KOPT-K1 (cell line): Measurements from ENCODE around the gene HLCS.

ENCODE experiments used
- H3K27ac ChIP-seq: fragments of 200-600 bp; sonication (generic); 2 replicates; pipeline ENCODE4 v1.5.1; 2016; ENCODE audit warnings: antibody characterized with exemption, mild to moderate bottlenecking, low read depth, low read length; ENCODE audit not compliant: poor library complexity, severe bottlenecking
- H3K36me3 ChIP-seq: fragments of 200-600 bp; sonication (generic); 2 replicates; pipeline ENCODE4 v1.5.1; 2017; ENCODE audit warnings: antibody characterized with exemption, mild to moderate bottlenecking, low read length, moderate library complexity; ENCODE audit not compliant: insufficient read depth
- H3K9me3 ChIP-seq: fragments of 200-600 bp; sonication (generic); 2 replicates; pipeline ENCODE4 v1.5.1; 2017; ENCODE audit warnings: antibody characterized with exemption, low read length, mild to moderate bottlenecking; ENCODE audit not compliant: insufficient read depth, poor library complexity, severe bottlenecking

HLCS gene

GRCh38 chr21:36901575-36901974, 64.9 kb downstream of the HLCS start:
- Histone ChIP-seq H3K36me3 (peaks cover 4% of the 10 kb centered on the region; the same call in 1 of the 2 replicates), H3K9me3 (no peaks in the 10 kb centered on the region), H3K27ac (no peak overlapping the region)

GRCh38 chr21:36893581-36893980, 72.9 kb downstream of the HLCS start:
- peaks cover 13% of the 10 kb centered on the region; the same call in 1 of the 2 replicates for H3K36me3 ChIP-seq
- H3K27ac ChIP-seq = no peak overlapping the region
- H3K9me3 ChIP-seq = no peaks in the 10 kb centered on the region

- no peak overlapping the region for H3K27ac ChIP-seq
- no peaks in the 10 kb centered on the region for H3K9me3 ChIP-seq
- peaks cover 13% of the 10 kb centered on the region; the same call in 1 of the 2 replicates for H3K36me3 ChIP-seq
These were observed 74.3 kb downstream of the HLCS start for GRCh38 chr21:36892201-36892600.

- Histone ChIP-seq H3K27ac (no peak overlapping the region), H3K9me3 (no peaks in the 10 kb centered on the region), H3K36me3 (peaks cover 10% of the 10 kb centered on the region; the same call in 1 of the 2 replicates)
These were observed 74.8 kb downstream of the HLCS start for GRCh38 chr21:36891692-36892091.

GRCh38 chr21:36891121-36891520, 75.3 kb downstream of the HLCS start:
- no peak overlapping the region for H3K27ac ChIP-seq
- H3K9me3 ChIP-seq = no peaks in the 10 kb centered on the region
- H3K36me3 ChIP-seq = peaks cover 5% of the 10 kb centered on the region; the same call in 1 of the 2 replicates

GRCh38 chr21:36890086-36890485, 76.4 kb downstream of the HLCS start:
- H3K36me3 ChIP-seq = peaks cover 3% of the 10 kb centered on the region; the same call in 1 of the 2 replicates
- H3K27ac ChIP-seq = no peak overlapping the region
- peaks cover 6% of the 10 kb centered on the region for H3K9me3 ChIP-seq

- Histone ChIP-seq H3K27ac (no peak overlapping the region), H3K36me3 (no peaks in the 10 kb centered on the region), H3K9me3 (peaks cover 12% of the 10 kb centered on the region)
These were observed 77.1 kb downstream of the HLCS start for GRCh38 chr21:36889401-36889800.

GRCh38 chr21:36888466-36888865, 78.0 kb downstream of the HLCS start:
- no peaks in the 10 kb centered on the region for H3K36me3 ChIP-seq
- H3K27ac ChIP-seq = no peak overlapping the region
- H3K9me3 ChIP-seq = peaks cover 22% of the 10 kb centered on the region

GRCh38 chr21:36887963-36888362, 78.5 kb downstream of the HLCS start:
- H3K9me3 ChIP-seq = peaks cover 27% of the 10 kb centered on the region
- no peak overlapping the region for H3K27ac ChIP-seq
- H3K36me3 ChIP-seq = no peaks in the 10 kb centered on the region

- Histone ChIP-seq H3K9me3 (peaks cover 31% of the 10 kb centered on the region), H3K27ac (no peak overlapping the region), H3K36me3 (no peaks in the 10 kb centered on the region)
These were observed 82.7 kb downstream of the HLCS start for GRCh38 chr21:36883532-36884486.

GRCh38 chr21:36882776-36883175, 83.7 kb downstream of the HLCS start:
- Histone ChIP-seq H3K36me3 (no peaks in the 10 kb centered on the region), H3K27ac (no peak overlapping the region), H3K9me3 (peaks cover 33% of the 10 kb centered on the region)

- Histone ChIP-seq H3K36me3 (no peaks in the 10 kb centered on the region), H3K27ac (no peak overlapping the region), H3K9me3 (peaks cover 34% of the 10 kb centered on the region)
These were observed 85.2 kb downstream of the HLCS start for GRCh38 chr21:36881228-36881627.

- Histone ChIP-seq H3K27ac (no peak overlapping the region), H3K36me3 (no peaks in the 10 kb centered on the region), H3K9me3 (peaks cover 26% of the 10 kb centered on the region)
These were observed 86.6 kb downstream of the HLCS start for GRCh38 chr21:36879827-36880226.

GRCh38 chr21:36877741-36878140, 88.7 kb downstream of the HLCS start:
- Histone ChIP-seq H3K9me3 (peaks cover 5% of the 10 kb centered on the region), H3K27ac (no peak overlapping the region), H3K36me3 (no peaks in the 10 kb centered on the region)

GRCh38 chr21:36874665-36875064, 91.8 kb downstream of the HLCS start:
- H3K36me3 ChIP-seq = no peaks in the 10 kb centered on the region
- peaks cover 3% of the 10 kb centered on the region for H3K9me3 ChIP-seq
- H3K27ac ChIP-seq = no peak overlapping the region

GRCh38 chr21:36873513-36873912, 93.0 kb downstream of the HLCS start:
- H3K27ac ChIP-seq = no peak overlapping the region
- H3K36me3 ChIP-seq = no peaks in the 10 kb centered on the region
- peaks cover 3% of the 10 kb centered on the region for H3K9me3 ChIP-seq
